NCI-H82 treated with DMSO at 0.1 percent for 48 hours (cell line): ENCODE results near the gene UST.
"Not testable (repeated sequence)": the region's sequence is repeated elsewhere in the genome, so short reads cannot be mapped to it uniquely, and the experiment has no call there.

Experiments used
- DNase-seq: peaks from one replicate; lab custom pipeline; 2025; ENCODE audit not compliant: unreplicated experiment; lab: John Stamatoyannopoulos, UW

The UST gene

GRCh38 chr6:148764259-148765020 lies 17.6 kb downstream of the UST start:
- not testable (repeated sequence) for DNase-seq

GRCh38 chr6:148765898-148766808 lies 19.3 kb downstream of the UST start:
- DNase-seq: no peak

GRCh38 chr6:148768646-148769270 lies 21.9 kb downstream of the UST start:
- no peak for DNase-seq

DNA sequence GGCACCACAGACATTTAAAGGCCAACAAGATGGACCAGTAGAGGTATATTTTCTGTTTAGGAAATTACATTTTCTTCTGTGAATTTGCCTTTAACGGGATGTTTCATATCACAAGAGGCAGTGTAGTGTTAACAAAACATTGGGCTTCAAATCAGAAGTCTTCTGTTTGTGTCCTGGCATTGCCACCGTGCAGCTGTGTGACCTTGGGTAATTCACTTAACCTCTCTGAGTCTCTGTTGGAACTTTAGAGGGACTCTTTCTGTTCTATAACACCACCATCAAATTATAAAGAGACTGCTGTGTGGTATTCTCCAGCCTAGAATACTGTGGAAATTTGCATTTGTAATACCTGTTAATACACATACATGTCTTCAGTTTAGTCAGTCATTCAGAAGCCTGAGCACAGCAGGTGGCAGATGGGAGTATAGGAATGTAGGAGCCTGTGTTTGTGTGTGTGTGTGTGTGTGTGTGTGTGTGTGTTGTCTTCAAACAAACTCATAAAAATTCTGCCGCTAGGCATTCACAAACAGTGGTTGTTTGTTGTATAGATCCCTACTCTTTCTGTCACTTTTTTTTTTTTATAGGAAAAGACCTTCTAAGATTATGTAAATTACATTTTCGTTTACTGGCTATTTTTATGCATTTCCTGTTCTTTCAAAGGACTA lies 22.6 kb downstream of the UST start:
- DNase-seq: no peak

DNA sequence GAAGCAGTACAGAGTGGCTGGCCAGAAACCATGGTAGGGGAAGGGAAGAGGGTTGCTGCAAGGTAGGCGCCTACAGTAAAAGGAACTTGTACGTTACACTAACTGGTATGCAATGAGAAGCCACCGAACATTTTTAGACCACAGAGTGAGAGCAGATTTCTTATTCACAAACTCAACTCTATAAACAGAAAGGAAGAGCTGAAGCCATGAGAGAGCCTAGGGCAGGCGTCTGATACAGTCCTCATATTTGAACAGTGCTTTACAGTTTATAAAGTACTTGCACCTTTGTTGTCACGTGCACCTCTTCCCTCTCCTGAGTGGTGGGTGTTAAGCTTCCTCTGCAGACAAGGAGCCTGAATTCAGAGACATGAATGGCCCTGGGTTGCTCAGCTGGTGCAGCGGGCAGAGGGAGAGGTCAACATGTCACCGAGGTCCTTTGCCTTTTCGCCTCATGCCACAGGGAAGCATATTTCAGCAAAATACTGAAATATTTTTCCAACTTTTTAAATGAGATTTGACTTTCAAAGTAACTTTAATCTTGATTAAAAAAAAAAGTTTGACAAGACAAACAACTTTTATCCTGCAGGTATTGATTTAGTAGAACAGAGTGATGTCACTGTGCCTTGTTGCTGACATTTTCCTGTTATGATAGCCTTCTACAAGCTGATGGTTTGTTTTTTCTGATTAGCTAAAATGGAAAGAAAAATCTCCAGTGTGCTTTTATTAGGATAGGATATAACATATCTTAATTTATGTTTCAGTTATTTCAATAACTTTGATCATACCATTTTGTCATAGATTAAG lies 23.8 kb downstream of the UST start:
- no peak for DNase-seq

GRCh38 chr6:148771212-148771601 lies 24.4 kb downstream of the UST start:
- DNase-seq: no peak

GRCh38 chr6:148771896-148772554 lies 25.2 kb downstream of the UST start:
- no peak for DNase-seq

DNA sequence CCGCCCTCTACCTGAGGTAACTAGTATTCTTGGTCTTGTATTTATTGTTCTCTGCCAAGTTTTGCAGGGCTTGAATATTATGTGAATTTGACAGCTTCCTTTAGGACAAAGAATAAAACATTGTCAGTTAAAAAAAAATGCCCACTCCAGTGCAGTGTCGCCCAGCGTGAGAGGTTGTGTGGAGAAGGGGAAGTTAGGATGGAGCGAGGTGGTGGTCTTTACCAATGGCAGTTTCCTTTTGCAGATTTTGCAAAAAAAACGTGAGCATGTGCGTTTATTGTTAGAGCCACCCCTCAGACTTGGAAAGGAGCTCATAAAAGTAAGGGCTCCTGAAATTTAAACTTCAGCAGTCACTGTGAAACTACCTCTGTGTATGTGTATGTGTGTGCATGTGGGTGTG lies 28.3 kb downstream of the UST start:
- no peak for DNase-seq

DNA sequence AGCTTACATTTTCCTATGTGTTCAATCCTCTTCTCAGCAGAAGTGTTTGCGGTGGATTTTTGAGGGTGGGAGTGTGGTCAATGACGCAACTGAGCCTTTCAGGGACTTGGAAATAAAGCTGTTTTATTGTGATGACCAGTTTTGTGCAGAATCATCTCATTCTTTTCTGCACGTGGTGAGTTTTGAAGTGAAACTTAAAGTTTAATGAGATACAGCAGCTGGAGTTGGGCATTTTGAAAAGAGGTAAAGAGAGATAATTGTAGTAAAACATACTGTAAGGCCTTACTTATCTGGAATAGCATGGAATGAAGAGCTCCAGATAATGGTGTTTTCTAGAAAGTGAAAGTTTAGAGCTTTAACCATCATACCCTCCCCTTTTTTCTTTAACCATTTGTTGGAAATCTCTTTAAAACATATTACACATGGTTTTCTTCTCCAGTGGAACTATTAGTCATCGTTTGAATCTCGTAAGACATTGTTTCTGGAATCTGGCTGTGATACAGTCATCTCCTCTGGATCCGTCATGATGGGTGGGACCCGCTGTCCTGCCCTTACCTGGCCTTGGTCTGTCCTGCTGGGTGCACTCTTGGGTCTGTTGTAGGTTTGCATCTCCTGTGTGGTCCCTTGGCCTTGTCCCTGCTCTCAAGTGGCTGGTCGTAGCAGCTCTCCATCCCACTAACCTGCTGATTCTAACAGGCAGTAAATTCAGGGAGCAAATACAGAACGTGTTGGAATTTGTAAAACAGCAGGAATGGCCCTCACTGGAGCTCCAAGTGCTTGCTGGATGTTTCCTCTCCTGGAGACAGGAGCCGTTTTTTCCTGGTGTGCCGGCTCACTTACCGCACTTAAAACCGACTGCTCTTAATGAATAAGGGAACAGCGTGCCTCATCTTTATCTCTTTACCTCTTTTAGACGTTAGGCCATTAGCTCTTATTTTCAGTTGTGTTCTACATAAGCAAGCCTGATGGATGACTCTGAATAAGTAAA lies 29.8 kb downstream of the UST start:
- DNase-seq: no peak

- no peak for DNase-seq
These were observed 32.3 kb downstream of the UST start for GRCh38 chr6:148779142-148779562.

GRCh38 chr6:148780423-148780822 lies 33.6 kb downstream of the UST start:
- not testable (repeated sequence) for DNase-seq

- DNase-seq: no peak
These were observed 34.1 kb downstream of the UST start for GRCh38 chr6:148780918-148781436.

GRCh38 chr6:148789948-148790347 lies 43.1 kb downstream of the UST start:
- no peak for DNase-seq

DNA sequence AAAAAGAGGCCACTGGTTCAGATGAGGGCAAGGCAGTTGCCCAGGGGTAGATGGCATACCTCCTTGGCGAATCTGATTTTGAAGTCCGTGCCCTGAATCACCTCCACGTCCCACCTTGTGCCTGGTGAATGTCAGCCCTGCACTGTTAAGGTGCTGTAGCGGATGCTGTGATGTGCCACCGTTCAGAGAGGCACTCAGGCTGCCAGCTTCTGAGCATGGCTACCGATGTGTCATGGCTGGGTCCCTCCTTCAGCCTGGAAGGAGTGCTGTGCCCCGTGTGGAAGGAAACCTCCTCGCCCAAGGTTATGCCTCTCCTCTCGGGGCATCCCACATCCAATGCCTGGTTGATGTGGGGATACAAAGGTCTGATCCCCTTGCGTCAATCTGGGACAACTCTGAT lies 43.6 kb downstream of the UST start:
- no peak for DNase-seq

- no peak for DNase-seq
These were observed 44.0 kb downstream of the UST start for GRCh38 chr6:148790817-148791216.

- no peak for DNase-seq
These were observed 44.5 kb downstream of the UST start for GRCh38 chr6:148791372-148791771.

DNA sequence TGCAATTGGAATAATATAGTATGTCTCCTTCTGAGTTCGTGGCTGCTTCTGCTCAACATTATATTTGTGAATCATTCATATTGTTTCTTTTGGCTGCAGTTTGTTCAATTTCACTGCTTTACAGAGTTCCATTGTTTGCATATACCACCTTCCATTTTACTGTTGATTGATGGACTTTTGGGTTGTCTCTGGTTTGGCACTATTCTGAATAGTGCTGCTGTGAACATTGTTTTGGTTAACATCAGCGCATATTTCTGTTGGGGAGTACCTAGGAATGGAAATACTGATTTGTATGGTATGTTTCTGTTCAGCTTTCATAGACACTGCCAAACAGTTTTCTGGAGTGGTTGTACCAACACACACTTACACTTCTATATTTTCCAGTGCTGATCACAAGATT lies 46.9 kb downstream of the UST start:
- DNase-seq: no peak

- no peak for DNase-seq
These were observed 48.0 kb downstream of the UST start for GRCh38 chr6:148794797-148795196.
